HepG2 (cell line): ENCODE measurements around the gene SOS2. TPM values are rescaled to one million over a fixed set of nuclear protein-coding genes. Genes with fewer than 3 reads are reported as not detected.

ENCODE experiments used
- ATAC-seq: fragments of 200-7000 bp; cut with Tn5 transposase; 3 replicates; pipeline ENCODE4 v1.9.1; 2020; ENCODE audit warnings: mild to moderate bottlenecking, moderate library complexity
- BruUV-seq: library from RNA; stranded (reverse); fragments of 400-500 nt; replicated peaks from 2 replicates; lab custom pipeline; 2021; lab: Mats Ljungman, UMichigan
- CTCF ChIA-PET: fragments of 300-600 bp; formaldehyde crosslinking; extraction: SDS; loops from one replicate; lab custom pipeline; 2021; ENCODE audit warnings: low total read pairs, inconsistent platforms, low intra/inter-chr PET ratio; lab: Yijun Ruan, JAX
- POLR2A ChIA-PET: fragments of 350-600 bp; sonication (Branson Sonifier 250); formaldehyde crosslinking; loops from one replicate; lab custom pipeline; 2020; ENCODE audit warnings: antibody characterized with exemption, inconsistent platforms; lab: Yijun Ruan, JAX
- DNase-seq: peaks from one replicate; pipeline ENCODE4 v3.0.0-alpha.2; 2015; ENCODE audit warnings: low spot score
- FAIRE-seq: peaks from 3 replicates; lab custom pipeline; 2011; peaks lifted over from hg19 to GRCh38; lab: Jason Lieb, UNC
- H2AFZ ChIP-seq: one replicate; pipeline ENCODE4 v1.6.1; 2011; ENCODE audit warnings: low read length, inconsistent platforms
- H3K27ac ChIP-seq: fragments of 300-600 bp; 3 replicates; pipeline ENCODE4 v1.8.0; 2011; ENCODE audit warnings: mixed run types, mild to moderate bottlenecking, mixed read lengths, low read length, inconsistent platforms; ENCODE audit not compliant: insufficient read depth; ENCODE audit errors: extremely low read length
- H3K27me3 ChIP-seq, 2 experiments: fragments of 200-600 bp in 1 of 2; 2 replicates in 1 of 2; 3 replicates in 1 of 2; pipeline versions ENCODE4 v1.6.0 to v1.8.0; 2011; ENCODE audit warnings: low read length in 2 of 2, mild to moderate bottlenecking in 2 of 2, moderate library complexity in 2 of 2, inconsistent platforms in 1 of 2; ENCODE audit not compliant: insufficient read depth in 2 of 2, control insufficient read depth in 1 of 2
- H3K36me3 ChIP-seq, 2 experiments: fragments of 200-600 bp in 1 of 2; replicated peaks in 1 of 2; 2 replicates in 1 of 2; 3 replicates in 1 of 2; pipeline versions ENCODE4 v1.5.1 to v1.8.0; 2011; ENCODE audit warnings: low read length in 2 of 2, inconsistent platforms in 1 of 2; ENCODE audit not compliant: insufficient read depth in 2 of 2, control insufficient read depth in 1 of 2
- H3K4me1 ChIP-seq: 2 replicates; pipeline ENCODE4 v1.5.1; 2012; ENCODE audit warnings: low read length, inconsistent platforms; ENCODE audit not compliant: insufficient read depth
- H3K4me2 ChIP-seq: 2 replicates; pipeline ENCODE4 v1.6.0; 2011; ENCODE audit warnings: low read depth, low read length, inconsistent platforms
- H3K4me3 ChIP-seq, 3 experiments: fragments of 200-600 bp in 1 of 3; sonication (generic), shearing (Covaris generic) in 1 of 3; replicated peaks in 1 of 3; 2 replicates each; pipeline ENCODE4 v1.5.1; 2011 to 2016; ENCODE audit warnings: low read length in 3 of 3, inconsistent platforms in 2 of 3, low read depth in 2 of 3, mild to moderate bottlenecking in 2 of 3, control low read depth in 1 of 3, mixed read lengths in 1 of 3; ENCODE audit not compliant: insufficient read depth in 1 of 3
- H3K79me2 ChIP-seq: one replicate; pipeline ENCODE4 v1.6.1; 2011; ENCODE audit warnings: low read length, inconsistent platforms; ENCODE audit not compliant: insufficient read depth
- H3K9ac ChIP-seq: 2 replicates; pipeline ENCODE4 v1.6.0; 2011; ENCODE audit warnings: mild to moderate bottlenecking, low read depth, low read length, inconsistent platforms; ENCODE audit not compliant: insufficient read depth
- H3K9me3 ChIP-seq: 2 replicates; pipeline ENCODE4 v1.5.1; 2012; ENCODE audit warnings: mild to moderate bottlenecking, low read length
- H4K20me1 ChIP-seq: 2 replicates; pipeline ENCODE4 v1.6.0; 2011; ENCODE audit warnings: inconsistent platforms, mild to moderate bottlenecking, low read length, moderate library complexity; ENCODE audit not compliant: insufficient read depth
- CEBPB ChIP-seq: IDR thresholded peaks from 2 replicates; pipeline ENCODE4 v1.6.1; 2011; ENCODE audit warnings: low read depth, low read length, improper control_type of control experiment, borderline replicate concordance
- CEBPG ChIP-seq: IDR thresholded peaks from 2 replicates; pipeline ENCODE4 v1.6.1; 2016
- CEBPZ ChIP-seq: IDR thresholded peaks from 2 replicates; pipeline ENCODE4 v1.6.1; 2012; ENCODE audit warnings: low read length, improper control_type of control experiment
- FOXP4 ChIP-seq: sonication (generic); formaldehyde crosslinking; IDR thresholded peaks from 2 replicates; pipeline ENCODE4 v1.4.0; 2020; ENCODE audit warnings: missing genetic modification reagents
- GATAD2A ChIP-seq: IDR thresholded peaks from 2 replicates; pipeline ENCODE4 v1.6.1; 2016
- MAZ ChIP-seq, 2 experiments: sonication (generic) in 1 of 2; formaldehyde crosslinking in 1 of 2; IDR thresholded peaks; 2 replicates each; pipeline versions ENCODE4 v1.5.0 to v1.6.1; 2012 to 2020; ENCODE audit warnings: low read depth in 2 of 2, mild to moderate bottlenecking in 2 of 2, borderline replicate concordance in 1 of 2, improper control_type of control experiment in 1 of 2, low read length in 1 of 2, missing genetic modification reagents in 1 of 2, moderate library complexity in 1 of 2
- NFIC ChIP-seq: IDR thresholded peaks from 2 replicates; pipeline ENCODE4 v1.6.1; 2012; ENCODE audit warnings: mild to moderate bottlenecking, low read length, inconsistent platforms
- SOX13 ChIP-seq, 3 experiments: fragments of 450-650 bp in 1 of 3; sonication (generic) in 1 of 3; formaldehyde crosslinking in 1 of 3; IDR thresholded peaks in 2 of 3; conservative IDR thresholded peaks in 1 of 3; 2 replicates each; pipeline versions ENCODE4 v1.5.0 to v1.6.1; 2016 to 2020; ENCODE audit warnings: antibody characterized with exemption in 1 of 3, mild to moderate bottlenecking in 1 of 3, missing compliant biosample characterization in 1 of 3, missing genetic modification reagents in 1 of 3, moderate library complexity in 1 of 3
- WGBS: methylation state at CpG from one replicate; pipeline ENCODE4 v1.1.6; 2017; ENCODE audit warnings: low lambda C conversion rate; 5-methylcytosine and 5-hydroxymethylcytosine counted together
- in situ Hi-C: cut with HindIII; loops from 2 replicates; pipeline ENCODE4 v1.10.0; 2017; ENCODE audit warnings: low pct_unique_long_range_greater_than_20kb; ENCODE audit not compliant: extremely low pct_ligation_motif_present
- intact Hi-C: fragments of 100-400 bp; cut with micrococcal nuclease; formaldehyde crosslinking; loops from one replicate; pipeline ENCODE4 v1.10.0; 2022; ENCODE audit not compliant: unreplicated experiment
- polyA plus RNA-seq, 8 experiments: library from polyadenylated mRNA; depleted of rRNA in 3 of 8; stranded (reverse) in 7 of 8; unstranded in 1 of 8; fragments of >200 nt; fragmentation: Illumina TruSeq in 4 of 8; extraction: Trizol in 4 of 8; gene quantifications; 2 replicates each; pipeline versions ENCODE4 v1.2.1 to v1.2.3, GENCODE V29; 2011 to 2016; ENCODE audit warnings: low read depth in 4 of 8, missing spikeins in 1 of 8, mixed read lengths in 1 of 8; ENCODE audit not compliant: insufficient read depth in 1 of 8
- total RNA-seq, 5 experiments: library from RNA; depleted of rRNA; stranded (reverse); fragments of >200 nt; fragmentation: Illumina TruSeq; extraction: Trizol; gene quantifications; 2 replicates each; pipeline ENCODE4 v1.2.3, GENCODE V29; 2016; ENCODE audit warnings: low read depth in 1 of 5

The SOS2 gene
- total and polyA plus RNA-seq, 2 of the 13 experiments (the other 11 are each of a cell fraction or from before 2014, with no cell fraction given): 9.3 to 12.1 TPM

DNA sequence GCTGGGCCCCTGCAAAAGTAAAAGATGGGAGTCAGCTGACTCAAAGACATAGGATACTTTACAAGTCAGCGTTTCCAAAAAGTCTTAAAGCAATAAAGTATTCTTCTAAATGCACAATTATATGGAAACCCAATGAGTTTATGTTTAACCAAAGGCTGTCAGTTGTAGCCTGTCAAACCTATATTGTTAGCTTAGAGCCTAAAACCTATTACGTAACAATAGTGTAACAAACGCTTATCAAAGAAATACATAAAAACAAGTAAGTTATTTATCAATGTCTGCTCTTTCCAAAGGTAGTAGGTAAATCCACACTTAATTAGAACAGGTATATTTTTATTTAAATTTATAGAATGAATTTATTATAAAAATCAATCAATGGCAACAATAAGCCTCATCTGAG lies 15.9 kb upstream of the SOS2 start:
- FAIRE-seq: peak; percentile 23
- H3K4me3 ChIP-seq: no peak overlapping the region
- no peaks in the 10 kb centered on the region for H4K20me1 ChIP-seq
- intact Hi-C loops (no loop called here), in situ Hi-C loops (loop anchor here (25.0 kb wide), 1 partner anchor 385 kb away; the partner anchor contains the start of gene NEMF)
- DNase-seq: no peak
- H3K27ac ChIP-seq: no peak overlapping the region
- CTCF ChIA-PET: no interaction called here
- no TSS peak for BruUV-seq
- ATAC-seq: no peak
- no peaks in the 10 kb centered on the region for H3K27me3 ChIP-seq
- H2AFZ ChIP-seq: no peak overlapping the region
- H3K9me3 ChIP-seq: no peaks in the 10 kb centered on the region
- H3K36me3 ChIP-seq: no peaks in the 10 kb centered on the region
- H3K79me2 ChIP-seq: no peaks in the 10 kb centered on the region
- peaks cover 9% of the 10 kb centered on the region for H3K4me1 ChIP-seq
- H3K4me2 ChIP-seq: no peak overlapping the region
- 48% methylated on average over 3 of the region's 3 CpGs for WGBS
- POLR2A ChIA-PET: interaction anchor here (1.1 kb wide), 1 partner anchor 15 kb away, joined by 5 read pairs; the partner anchor contains the start of gene SOS2
- no peak overlapping the region for H3K9ac ChIP-seq
- TF ChIP-seq CEBPB (peak; percentile 88), NFIC (no peak), GATAD2A (CRISPR knock-in tag) (0 out of 2 replicates have a peak, but pooled peaks have one; percentile 18), SOX13 (IDR thresholded peaks at IDR 0.05) (no peak), SOX13 (CRISPR knock-in tag; conservative IDR thresholded peaks at IDR 0.05 in 1 of 2, IDR thresholded peaks at IDR 0.05 in 1 of 2) (peak in 1 of 2 experiments; percentile 12; a peak in 1 of 4 replicates), CEBPG (CRISPR knock-in tag) (peak; percentile 44; the same call in 1 of the 2 replicates)

DNA sequence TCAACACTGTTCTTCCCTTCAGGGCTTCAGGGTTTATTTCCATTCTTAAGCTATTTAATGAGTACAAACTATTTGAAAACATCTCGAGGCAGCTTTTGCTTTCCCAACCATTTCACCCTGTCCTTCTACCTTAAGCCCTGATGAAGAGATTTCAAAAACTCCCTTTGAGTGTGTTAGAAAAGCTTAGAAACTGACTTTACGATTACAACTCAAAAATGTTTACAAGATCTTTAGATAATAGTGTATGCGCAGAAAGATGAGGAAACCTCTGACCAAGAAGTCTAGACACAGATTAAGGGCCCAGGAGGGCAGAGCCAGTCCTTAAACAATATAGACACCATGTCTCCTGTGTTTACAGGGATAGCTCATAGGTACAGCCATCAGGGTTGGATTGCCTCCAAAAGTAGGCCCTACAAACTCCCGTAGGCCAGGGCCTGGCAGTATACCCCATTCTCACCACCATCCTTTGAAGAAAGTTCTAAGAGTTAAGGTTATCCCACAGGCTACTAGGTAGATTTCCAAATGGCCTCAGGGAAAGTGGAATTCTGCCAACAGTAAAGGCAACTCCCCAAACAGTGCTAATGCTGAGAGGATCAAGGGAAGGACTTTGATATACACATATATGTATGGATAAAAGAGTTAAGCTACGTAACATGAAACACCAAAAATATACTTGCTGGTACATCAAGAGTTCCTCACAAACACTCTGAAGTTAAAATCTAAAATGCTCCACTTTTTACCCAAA lies 11.4 kb upstream of the SOS2 start:
- WGBS: 81% methylated on average over 5 of the region's 5 CpGs
- BruUV-seq: no TSS peak
- ChIA-PET CTCF (no interaction called here), POLR2A (no interaction called here)
- FAIRE-seq: no peak
- H3K9ac ChIP-seq: no peak overlapping the region
- no peaks in the 10 kb centered on the region for H3K36me3 ChIP-seq
- in situ Hi-C loops (loop anchor here (25.0 kb wide), 1 partner anchor 380 kb away; the partner anchor contains the start of gene NEMF), intact Hi-C loops (no loop called here)
- no peak for ATAC-seq
- H3K79me2 ChIP-seq: no peaks in the 10 kb centered on the region
- DNase-seq: no peak
- H3K27me3 ChIP-seq: no peaks in the 10 kb centered on the region
- H3K27ac ChIP-seq: no peak overlapping the region
- no peak overlapping the region for H2AFZ ChIP-seq
- peaks cover 24% of the 10 kb centered on the region for H3K4me1 ChIP-seq
- no peaks in the 10 kb centered on the region for H3K9me3 ChIP-seq
- H3K4me2 ChIP-seq: no peak overlapping the region
- no peak overlapping the region for H3K4me3 ChIP-seq
- H4K20me1 ChIP-seq: no peaks in the 10 kb centered on the region
- TF ChIP-seq FOXP4 (CRISPR knock-in tag) (no peak), CEBPZ (no peak), MAZ (IDR thresholded peaks at IDR 0.05; ENCODE audit: borderline replicate concordance, low read depth, low read length) (no peak), MAZ (CRISPR knock-in tag; IDR thresholded peaks at IDR 0.05; ENCODE audit: low read depth) (no peak)
